Activated CD4-positive, alpha-beta T cell treated with anti-CD3 and anti-CD28 coated beads, Interleukin-2, amount 50 U/mL, for 16 hours (primary cell): ENCODE data around the gene ANKRD12.
"Not testable (repeated sequence)": the region's sequence is repeated elsewhere in the genome, so short reads cannot be mapped to it uniquely, and the experiment has no call there.

Experiments
- DNase-seq: peaks from one replicate; pipeline ENCODE4 v3.0.0-alpha.2; 2020

The ANKRD12 gene

GRCh38 chr18:9234528-9234927 is 97.9 kb downstream of the ANKRD12 start:
- DNase-seq: no peak

GRCh38 chr18:9237981-9238380 is 101.4 kb downstream of the ANKRD12 start:
- no peak for DNase-seq

- peak; percentile 13 for DNase-seq
Observed at GRCh38 chr18:9239720-9240119, 103.1 kb downstream of the ANKRD12 start.

GRCh38 chr18:9240270-9240669 is 103.7 kb downstream of the ANKRD12 start:
- peak; percentile 72 for DNase-seq

GRCh38 chr18:9243029-9243428 is 106.4 kb downstream of the ANKRD12 start:
- no peak for DNase-seq

- DNase-seq: peak; percentile 50
Observed at GRCh38 chr18:9244376-9244775, 107.8 kb downstream of the ANKRD12 start.

GRCh38 chr18:9248661-9249060 is 112.1 kb downstream of the ANKRD12 start:
- no peak for DNase-seq

- no peak for DNase-seq
Observed at GRCh38 chr18:9249254-9249653, 112.7 kb downstream of the ANKRD12 start.

GRCh38 chr18:9259173-9259572 is 122.6 kb downstream of the ANKRD12 start:
- DNase-seq: no peak

GRCh38 chr18:9260388-9261380 is 124.1 kb downstream of the ANKRD12 start:
- no peak for DNase-seq

- DNase-seq: no peak
Observed at GRCh38 chr18:9263264-9263663, 126.7 kb downstream of the ANKRD12 start.

GRCh38 chr18:9264797-9265196 is 128.2 kb downstream of the ANKRD12 start:
- DNase-seq: not testable (repeated sequence)

GRCh38 chr18:9273221-9273620 is 136.6 kb downstream of the ANKRD12 start:
- no peak for DNase-seq

- DNase-seq: no peak
Observed at GRCh38 chr18:9275890-9276289, 139.3 kb downstream of the ANKRD12 start.

- no peak for DNase-seq
Observed at GRCh38 chr18:9278028-9278427, 141.4 kb downstream of the ANKRD12 start.

GRCh38 chr18:9280849-9281248 is 144.3 kb downstream of the ANKRD12 start:
- DNase-seq: no peak

GRCh38 chr18:9281780-9282179 is 145.2 kb downstream of the ANKRD12 start:
- DNase-seq: no peak

- DNase-seq: no peak
Observed at GRCh38 chr18:9283791-9284190, 147.2 kb downstream of the ANKRD12 start.

- DNase-seq: no peak
Observed at GRCh38 chr18:9285604-9286003, 149.0 kb downstream of the ANKRD12 start.

GRCh38 chr18:9287036-9287435 is 150.5 kb downstream of the ANKRD12 start:
- DNase-seq: no peak

GRCh38 chr18:9289698-9290097 is 153.1 kb downstream of the ANKRD12 start:
- no peak for DNase-seq

GRCh38 chr18:9290156-9290555 is 153.6 kb downstream of the ANKRD12 start:
- DNase-seq: no peak

GRCh38 chr18:9292047-9292446 is 155.5 kb downstream of the ANKRD12 start:
- no peak for DNase-seq

- DNase-seq: no peak
Observed at GRCh38 chr18:9293948-9294347, 157.4 kb downstream of the ANKRD12 start.
